GM23248 (cell line): ENCODE measurements around the gene C2CD4C. TPM values are rescaled to one million over a fixed set of nuclear protein-coding genes. Genes with fewer than 3 reads are reported as not detected.

Source experiments
- polyA plus RNA-seq: library from polyadenylated mRNA; unstranded; fragments of >200 nt; fragmentation: Nextera tagmentation; extraction: Ambion mirVana; gene quantifications from 2 replicates; pipeline ENCODE4 v1.2.1, GENCODE V29; 2016
- small RNA-seq: library from RNA; depleted of rRNA; stranded (forward); fragments of <200 nt; gene quantifications from one replicate; pipeline ENCODE3, GENCODE V24; 2014; ENCODE audit warnings: low read depth, low replicate concordance
- total RNA-seq: library from RNA; depleted of rRNA; stranded (reverse); fragments of >200 nt; shearing (Covaris generic); gene quantifications from 2 replicates; pipeline ENCODE4 v1.2.3, GENCODE V29; 2014; rRNA removed

Gene C2CD4C
- total and polyA plus RNA-seq, 2 experiments from 2014 or later = 0.05 to 0.32 TPM

Small RNA genes within 50 kb of the gene (small RNA-seq; reads per million reads assigned to genes)
- gene RNA5SP462 = not detected

Other genes starting within 250 kb of the C2CD4C start
- gene PLPP2, start 117.7 kb downstream of the C2CD4C start, total RNA-seq = 1.4 and 4.3 TPM in 2 replicates
- gene PLPP2, start 117.7 kb downstream of the C2CD4C start, polyA plus RNA-seq = 1.2 and 1.3 TPM in 2 replicates
- 11.8 and 27.8 TPM in 2 replicates for gene MIER2, start 64.4 kb downstream of the C2CD4C start, total RNA-seq
- gene MIER2, start 64.4 kb downstream of the C2CD4C start, polyA plus RNA-seq = 28.6 and 30.7 TPM in 2 replicates
- not detected in 2 replicates for gene SHC2, start 51.9 kb upstream of the C2CD4C start, total RNA-seq
- not detected in 2 replicates for gene SHC2, start 51.9 kb upstream of the C2CD4C start, polyA plus RNA-seq
- gene MADCAM1, start 87.3 kb upstream of the C2CD4C start, total RNA-seq = 0.54 TPM in 1 of 2 replicates, not detected in the other
- gene MADCAM1, start 87.3 kb upstream of the C2CD4C start, polyA plus RNA-seq = 0.11 and 0.38 TPM in 2 replicates
- gene TPGS1, start 98.3 kb upstream of the C2CD4C start, total RNA-seq = 60.5 and 72.2 TPM in 2 replicates
- 18.9 and 22.0 TPM in 2 replicates for gene TPGS1, start 98.3 kb upstream of the C2CD4C start, polyA plus RNA-seq
- gene CDC34, start 122.6 kb upstream of the C2CD4C start, total RNA-seq = 43.0 and 50.8 TPM in 2 replicates
- gene CDC34, start 122.6 kb upstream of the C2CD4C start, polyA plus RNA-seq = 44.4 and 46.4 TPM in 2 replicates
- gene GZMM, start 134.9 kb upstream of the C2CD4C start, total RNA-seq = not detected in 2 replicates
- not detected in 2 replicates for gene GZMM, start 134.9 kb upstream of the C2CD4C start, polyA plus RNA-seq
- 887 and 955 TPM in 2 replicates for gene BSG, start 163.4 kb upstream of the C2CD4C start, total RNA-seq
- gene BSG, start 163.4 kb upstream of the C2CD4C start, polyA plus RNA-seq = 939 and 970 TPM in 2 replicates
- gene HCN2, start 180.7 kb upstream of the C2CD4C start, total RNA-seq = 1.8 and 3.1 TPM in 2 replicates
- gene HCN2, start 180.7 kb upstream of the C2CD4C start, polyA plus RNA-seq = 0.14 TPM in 1 of 2 replicates, not detected in the other
- gene POLRMT, start 224.4 kb upstream of the C2CD4C start, total RNA-seq = 36.2 and 48.8 TPM in 2 replicates
- 21.8 and 23.6 TPM in 2 replicates for gene POLRMT, start 224.4 kb upstream of the C2CD4C start, polyA plus RNA-seq
- gene FGF22, start 230.7 kb upstream of the C2CD4C start, total RNA-seq = 0.13 and 1.2 TPM in 2 replicates
- gene FGF22, start 230.7 kb upstream of the C2CD4C start, polyA plus RNA-seq = not detected in 2 replicates